OCI-LY7 (cell line): ENCODE measurements around the gene GALNTL6. TPM values are rescaled to one million over a fixed set of nuclear protein-coding genes. Genes with fewer than 3 reads are reported as not detected.
"Not testable (repeated sequence)": the region's sequence is repeated elsewhere in the genome, so short reads cannot be mapped to it uniquely, and the experiment has no call there.

ENCODE experiments used
- BruUV-seq: library from RNA; stranded (reverse); fragments of 400-500 nt; replicated peaks from 2 replicates; lab custom pipeline; 2021; lab: Mats Ljungman, UMichigan
- CTCF ChIA-PET: fragments of 300-600 bp; sonication (Branson Sonifier 250); formaldehyde crosslinking; loops from one replicate; lab custom pipeline; 2022; ENCODE audit warnings: antibody characterized with exemption; ENCODE audit not compliant: unreplicated experiment; lab: Charles Lee
- POLR2A ChIA-PET: fragments of 300-600 bp; sonication (Branson Sonifier 250); formaldehyde crosslinking; loops from one replicate; lab custom pipeline; 2022; ENCODE audit warnings: antibody characterized with exemption; lab: Charles Lee
- DNase-seq: peaks from one replicate; pipeline ENCODE4 v3.0.0-alpha.2; 2015; ENCODE audit warnings: low spot score
- H2AFZ ChIP-seq: fragments of 200-600 bp; sonication (generic), shearing (Covaris generic); 2 replicates; pipeline ENCODE4 v1.6.1; 2014; ENCODE audit warnings: mild to moderate bottlenecking, antibody characterized with exemption, low read length, moderate library complexity
- H3K27ac ChIP-seq: fragments of 200-600 bp; sonication (generic); 2 replicates; pipeline ENCODE4 v1.5.1; 2014; ENCODE audit warnings: mixed run types, low read depth, mild to moderate bottlenecking, moderate library complexity, low read length, inconsistent platforms; ENCODE audit not compliant: poor library complexity, severe bottlenecking
- H3K36me3 ChIP-seq: fragments of 200-600 bp; sonication (generic); 2 replicates; pipeline ENCODE4 v1.6.1; 2014; ENCODE audit warnings: mild to moderate bottlenecking, antibody characterized with exemption, low read length, moderate library complexity, mixed read lengths; ENCODE audit not compliant: insufficient read depth
- H3K4me1 ChIP-seq: fragments of 200-600 bp; sonication (generic); 2 replicates; pipeline ENCODE4 v1.5.1; 2014; ENCODE audit warnings: mild to moderate bottlenecking, low read length; ENCODE audit not compliant: insufficient read depth, poor library complexity, severe bottlenecking
- H3K4me2 ChIP-seq: fragments of 200-600 bp; sonication (generic); 2 replicates; pipeline ENCODE4 v1.6.1; 2014; ENCODE audit warnings: mild to moderate bottlenecking, low read length
- H3K4me3 ChIP-seq: fragments of 200-600 bp; sonication (generic); 2 replicates; pipeline ENCODE4 v1.5.1; 2014; ENCODE audit warnings: mild to moderate bottlenecking, low read depth, low read length; ENCODE audit not compliant: poor library complexity, severe bottlenecking
- H3K79me2 ChIP-seq: fragments of 200-600 bp; sonication (generic); 2 replicates; pipeline ENCODE4 v1.6.1; 2016; ENCODE audit warnings: low read depth, mild to moderate bottlenecking, low read length, moderate library complexity, mixed read lengths; ENCODE audit not compliant: insufficient read depth
- H3K9me2 ChIP-seq: fragments of 200-600 bp; sonication (generic); 2 replicates; pipeline ENCODE4 v1.6.1; 2016; ENCODE audit warnings: mild to moderate bottlenecking, low read length, mixed read lengths; ENCODE audit not compliant: insufficient read depth
- H3K9me3 ChIP-seq: fragments of 200-600 bp; sonication (generic); 2 replicates; pipeline ENCODE4 v1.6.1; 2014; ENCODE audit warnings: mild to moderate bottlenecking, mixed run types, low read length, mixed read lengths
- H4K20me1 ChIP-seq: fragments of 200-600 bp; sonication (generic); 2 replicates; pipeline ENCODE4 v1.6.1; 2014; ENCODE audit warnings: mild to moderate bottlenecking, antibody characterized with exemption, low read length, moderate library complexity, mixed read lengths; ENCODE audit not compliant: insufficient read depth
- EZH2phosphoT487 ChIP-seq: fragments of 200-600 bp; sonication (generic); IDR thresholded peaks from 2 replicates; pipeline ENCODE4 v1.6.1; 2018; ENCODE audit warnings: low read depth, borderline replicate concordance, mild to moderate bottlenecking, mixed run types, antibody characterized with exemption, low read length, moderate library complexity, mixed read lengths
- intact Hi-C: fragments of 100-400 bp; cut with micrococcal nuclease; formaldehyde crosslinking; loops from one replicate; pipeline ENCODE4 v1.10.0; 2022; ENCODE audit not compliant: unreplicated experiment
- total RNA-seq, 2 experiments: library from RNA; depleted of rRNA in 1 of 2; stranded (reverse); fragments of >200 nt in 1 of 2; shearing (Covaris generic) in 1 of 2; gene quantifications; 2 replicates each; pipeline ENCODE4 v1.2.3, GENCODE V29; 2014 to 2022
- TF ChIP-seq, protein P1 (sequence below): fragments of 200-600 bp; sonication (generic); conservative IDR thresholded peaks from 2 replicates; pipeline ENCODE4 v1.5.1; 2014; ENCODE audit warnings: mild to moderate bottlenecking, antibody characterized with exemption, low read length, moderate library complexity, mixed read lengths

GALNTL6 gene
- total RNA-seq, 2 experiments from 2014 or later = not detected

GRCh38 chr4:172974586-172974985, 1161.4 kb downstream of the GALNTL6 start:
- Histone ChIP-seq H3K4me3 (no peak overlapping the region), H3K36me3 (no peaks in the 10 kb centered on the region), H2AFZ (no peak overlapping the region), H3K9me3 (peaks cover 3% of the 10 kb centered on the region; the same call in 1 of the 2 replicates), H3K4me2 (no peak overlapping the region), H3K27ac (no peak overlapping the region), H4K20me1 (no peaks in the 10 kb centered on the region), H3K4me1 (no peaks in the 10 kb centered on the region), H3K79me2 (no peaks in the 10 kb centered on the region), H3K9me2 (no peaks in the 10 kb centered on the region)
- no TSS peak for BruUV-seq
- no peak for DNase-seq
- POLR2A ChIA-PET = no interaction called here
- intact Hi-C loops = no loop called here
- CTCF ChIA-PET = no interaction called here
- TF ChIP-seq, protein P1, sequence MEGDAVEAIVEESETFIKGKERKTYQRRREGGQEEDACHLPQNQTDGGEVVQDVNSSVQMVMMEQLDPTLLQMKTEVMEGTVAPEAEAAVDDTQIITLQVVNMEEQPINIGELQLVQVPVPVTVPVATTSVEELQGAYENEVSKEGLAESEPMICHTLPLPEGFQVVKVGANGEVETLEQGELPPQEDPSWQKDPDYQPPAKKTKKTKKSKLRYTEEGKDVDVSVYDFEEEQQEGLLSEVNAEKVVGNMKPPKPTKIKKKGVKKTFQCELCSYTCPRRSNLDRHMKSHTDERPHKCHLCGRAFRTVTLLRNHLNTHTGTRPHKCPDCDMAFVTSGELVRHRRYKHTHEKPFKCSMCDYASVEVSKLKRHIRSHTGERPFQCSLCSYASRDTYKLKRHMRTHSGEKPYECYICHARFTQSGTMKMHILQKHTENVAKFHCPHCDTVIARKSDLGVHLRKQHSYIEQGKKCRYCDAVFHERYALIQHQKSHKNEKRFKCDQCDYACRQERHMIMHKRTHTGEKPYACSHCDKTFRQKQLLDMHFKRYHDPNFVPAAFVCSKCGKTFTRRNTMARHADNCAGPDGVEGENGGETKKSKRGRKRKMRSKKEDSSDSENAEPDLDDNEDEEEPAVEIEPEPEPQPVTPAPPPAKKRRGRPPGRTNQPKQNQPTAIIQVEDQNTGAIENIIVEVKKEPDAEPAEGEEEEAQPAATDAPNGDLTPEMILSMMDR = no peak
- TF ChIP-seq EZH2phosphoT487 = no peak

DNA sequence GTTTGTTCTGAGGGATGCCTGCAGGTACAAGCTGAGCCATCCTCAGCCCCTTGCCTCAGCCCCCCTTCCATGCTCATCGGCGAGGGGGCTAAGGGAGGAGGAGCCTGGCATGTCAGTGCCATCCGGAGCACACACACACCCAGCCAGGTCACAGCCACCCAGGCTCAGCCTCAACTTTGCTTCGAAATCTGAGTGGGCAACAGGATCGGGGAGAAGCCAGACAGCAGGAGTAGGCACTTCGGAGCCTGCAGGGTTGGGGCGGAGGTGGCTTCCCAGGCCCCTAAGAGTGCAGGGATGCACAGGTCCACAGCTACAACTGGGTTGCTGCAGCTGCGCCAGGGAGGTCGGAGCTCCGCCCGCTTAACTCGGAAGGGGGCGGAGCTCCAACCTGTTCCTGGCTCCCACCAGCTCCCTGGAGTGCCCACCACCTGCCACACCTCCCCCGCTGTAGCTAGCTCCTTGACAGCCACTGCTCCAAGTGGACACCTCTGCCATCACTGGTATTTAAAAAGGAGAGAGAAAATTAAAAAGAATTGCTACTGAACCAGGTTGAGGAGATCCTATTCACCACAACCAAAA, 1162.5 kb downstream of the GALNTL6 start:
- no TSS peak for BruUV-seq
- H3K9me2 ChIP-seq = no peaks in the 10 kb centered on the region
- no peaks in the 10 kb centered on the region for H3K79me2 ChIP-seq
- intact Hi-C loops = no loop called here
- ChIA-PET POLR2A (no interaction called here), CTCF (no interaction called here)
- no peak overlapping the region for H2AFZ ChIP-seq
- H3K4me1 ChIP-seq = no peaks in the 10 kb centered on the region
- no peak for DNase-seq
- H3K27ac ChIP-seq = no peak overlapping the region
- TF ChIP-seq EZH2phosphoT487 = no peak
- TF ChIP-seq, protein P1 = no peak
- no peaks in the 10 kb centered on the region for H3K36me3 ChIP-seq
- no peak overlapping the region for H3K4me2 ChIP-seq
- no peaks in the 10 kb centered on the region for H3K9me3 ChIP-seq
- no peak overlapping the region for H3K4me3 ChIP-seq
- no peaks in the 10 kb centered on the region for H4K20me1 ChIP-seq

DNA sequence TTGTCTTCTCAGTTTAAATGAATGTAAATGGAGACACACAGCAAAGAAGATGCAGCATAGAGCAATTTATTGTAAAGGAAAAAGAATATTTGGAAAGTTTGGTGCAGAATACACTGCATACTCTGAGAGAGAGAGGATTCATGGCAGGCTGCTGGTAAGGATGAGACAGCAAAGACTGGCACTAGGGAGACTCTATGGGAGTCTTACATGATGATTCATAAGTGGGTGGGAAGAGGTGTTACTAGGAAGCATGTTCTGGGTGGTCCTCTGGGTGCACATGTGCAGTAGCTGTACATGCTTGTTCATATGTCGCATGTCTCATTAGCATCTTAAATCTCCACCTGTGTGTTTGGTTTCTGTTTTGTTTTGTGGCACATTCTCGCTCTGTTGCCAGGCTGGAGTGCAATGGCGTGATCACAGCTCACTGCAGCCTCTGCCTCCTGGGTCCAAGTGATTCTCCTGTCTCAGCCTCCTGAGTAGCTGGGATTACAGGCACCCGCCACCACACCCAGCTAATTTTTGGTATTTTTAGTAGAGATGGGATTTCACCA, 1164.4 kb downstream of the GALNTL6 start:
- H3K4me1 ChIP-seq, H3K36me3 ChIP-seq, H3K9me3 ChIP-seq, H3K9me2 ChIP-seq, H4K20me1 ChIP-seq, H3K79me2 ChIP-seq, H3K27ac ChIP-seq, H3K4me2 ChIP-seq, BruUV-seq, DNase-seq, CTCF ChIA-PET, H2AFZ ChIP-seq, H3K4me3 ChIP-seq, intact Hi-C loops: not testable (repeated sequence)
- POLR2A ChIA-PET = interaction anchor here (1.4 kb wide), 1 partner anchor 15 kb away, joined by 4 read pairs; no protein-coding TSS in a partner anchor
